ENCODE data around the gene MACROH2A2. TPM values are rescaled to one million over a fixed set of nuclear protein-coding genes. Genes with fewer than 3 reads are reported as not detected.

MACROH2A2 gene
- total RNA-seq, 4 donors from 2014 or later, result 7.0 to 21.8 (median 15.0) TPM

GRCh38 chr10:70142555-70142954 lies 89.9 kb downstream of the MACROH2A2 start:
- H3K27me3 ChIP-seq, result no peaks in the 10 kb centered on the region
- no peak for DNase-seq
- no peaks in the 10 kb centered on the region for H3K9me3 ChIP-seq
- intact Hi-C loops (cut with DNase I), result no loop called here
- peaks cover 0 to 3% of the 10 kb centered on the region in 2 donors for H3K36me3 ChIP-seq
- no peak for TF ChIP-seq POLR2A (IDR thresholded peaks at IDR 0.05)
- no peak for TF ChIP-seq CTCF (IDR thresholded peaks at IDR 0.05)
- no peak overlapping the region for H3K27ac ChIP-seq
- 91% methylated on average over 10 of the region's 10 CpGs for WGBS, 2 donors
- no peak overlapping the region for H3K4me3 ChIP-seq (replicated peaks in 1 of 3)
- H3K4me1 ChIP-seq, result peaks cover 13 to 17% of the 10 kb centered on the region in 2 donors

GRCh38 chr10:70144372-70145110 lies 91.9 kb downstream of the MACROH2A2 start:
- Histone ChIP-seq H3K27ac (no peak overlapping the region), H3K27me3 (no peaks in the 10 kb centered on the region), H3K9me3 (no peaks in the 10 kb centered on the region), H3K36me3 (peaks cover 0 to under 1% of the 10 kb centered on the region in 2 donors), H3K4me1 (peaks cover 13 to 17% of the 10 kb centered on the region in 2 donors), H3K4me3 (replicated peaks in 1 of 3) (no peak overlapping the region)
- 82 to 85% methylated on average over 18 of the region's 18 CpGs for WGBS, 2 donors
- TF ChIP-seq POLR2A (IDR thresholded peaks at IDR 0.05) (no peak), CTCF (IDR thresholded peaks at IDR 0.05) (no peak)
- DNase-seq, result no peak
- intact Hi-C loops (cut with DNase I), result no loop called here

GRCh38 chr10:70145166-70145665 lies 92.6 kb downstream of the MACROH2A2 start:
- peak overlapping the region; percentile 65 to 93 (median 87) for H3K27ac ChIP-seq
- no peaks in the 10 kb centered on the region for H3K9me3 ChIP-seq
- 10 to 67% methylated on average over 2 to 20 of the region's 28 CpGs for WGBS, 2 donors
- TF ChIP-seq CTCF (IDR thresholded peaks at IDR 0.05) (no peak), POLR2A (IDR thresholded peaks at IDR 0.05) (no peak)
- intact Hi-C loops (cut with DNase I), result no loop called here
- DNase-seq, result peak; percentile 35
- peaks cover 13 to 17% of the 10 kb centered on the region in 2 donors for H3K4me1 ChIP-seq
- H3K36me3 ChIP-seq, result peaks cover 0 to 4% of the 10 kb centered on the region in 2 donors
- H3K27me3 ChIP-seq, result no peaks in the 10 kb centered on the region
- peak overlapping the region; percentile 65 to 96 (median 71) for H3K4me3 ChIP-seq (replicated peaks in 1 of 3)

- H3K9me3 ChIP-seq, result no peaks in the 10 kb centered on the region
- intact Hi-C loops (cut with DNase I), result no loop called here
- H3K4me3 ChIP-seq (replicated peaks in 1 of 3), result peak overlapping the region; percentile 65 to 96 (median 71)
- H3K27me3 ChIP-seq, result no peaks in the 10 kb centered on the region
- H3K36me3 ChIP-seq, result peaks cover 0 to 9% of the 10 kb centered on the region in 2 donors
- H3K27ac ChIP-seq, result peak overlapping the region; percentile 65 to 93 (median 87)
- peaks cover 13 to 17% of the 10 kb centered on the region in 2 donors for H3K4me1 ChIP-seq
- 0% methylated on average over 4 to 5 of the region's 98 CpGs for WGBS, 2 donors
- TF ChIP-seq POLR2A (IDR thresholded peaks at IDR 0.05) (peak in 1 of 2 donors; percentile 31), CTCF (IDR thresholded peaks at IDR 0.05) (peak; percentile 22 to 65 (median 40))
- DNase-seq, result peak; percentile 60 to 66
Measured at GRCh38 chr10:70145666-70146488, 93.2 kb downstream of the MACROH2A2 start.

Data from thyroid gland (tissue), 4 donors.